22Rv1 (cell line): ENCODE data around the gene ATP10B.

Experiments
- CTCF ChIP-seq: fragments of 450-650 bp; IDR thresholded peaks from 2 replicates; pipeline ENCODE4 v1.5.1; 2017; ENCODE audit warnings: mild to moderate bottlenecking
- ZFX ChIP-seq: fragments of 450-650 bp; IDR thresholded peaks from 2 replicates; pipeline ENCODE4 v1.6.1; 2017; ENCODE audit warnings: antibody characterized with exemption, borderline replicate concordance

DNA sequence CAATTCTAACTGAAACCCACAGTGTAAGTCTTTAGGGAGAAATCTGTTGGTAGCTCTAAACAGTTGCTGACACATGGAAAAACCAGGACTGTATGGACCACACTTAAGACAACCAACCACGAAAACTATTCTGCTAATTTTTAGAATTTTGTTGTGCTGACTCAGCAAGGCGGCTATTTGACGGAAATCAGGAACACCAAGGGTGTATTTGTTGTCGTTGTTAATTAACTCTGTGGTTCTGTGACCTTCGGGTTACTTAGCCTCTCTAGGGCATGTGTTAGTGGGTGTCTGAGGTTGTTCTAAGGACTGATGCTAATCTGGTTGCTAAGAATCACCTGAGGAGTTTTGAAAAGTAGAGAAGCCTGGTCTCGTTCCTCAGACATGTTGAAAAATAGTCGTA, 79.2 kb downstream of the ATP10B start:
- TF ChIP-seq CTCF (no peak), ZFX (no peak)
